HG03378 (cell line): ENCODE measurements around the gene UBA52.

Source experiments
- ATAC-seq: cut with Tn5 transposase; IDR thresholded peaks from one replicate; pipeline ENCODE4 v1.9.1; 2021; ENCODE audit warnings: mild to moderate bottlenecking, moderate library complexity; ENCODE audit not compliant: unreplicated experiment

Gene UBA52

GRCh38 chr19:18607226-18608101 is 35.8 kb downstream of the UBA52 start:
- no peak for ATAC-seq

- no peak for ATAC-seq
Observed at GRCh38 chr19:18608102-18608804, 36.6 kb downstream of the UBA52 start.

GRCh38 chr19:18608805-18609716 is 37.4 kb downstream of the UBA52 start:
- ATAC-seq: no peak

GRCh38 chr19:18609717-18610051 is 38.0 kb downstream of the UBA52 start:
- no peak for ATAC-seq

- ATAC-seq: no peak
Observed at GRCh38 chr19:18610245-18610555, 38.5 kb downstream of the UBA52 start.

GRCh38 chr19:18610556-18611326 is 39.1 kb downstream of the UBA52 start:
- ATAC-seq: no peak

- ATAC-seq: no peak
Observed at GRCh38 chr19:18611327-18612050, 39.8 kb downstream of the UBA52 start.

GRCh38 chr19:18612051-18612771 is 40.6 kb downstream of the UBA52 start:
- ATAC-seq: no peak

- ATAC-seq: no peak
Observed at GRCh38 chr19:18612772-18613588, 41.3 kb downstream of the UBA52 start, which contains the start of gene TMEM59L. TMEM59L (plus strand) TSS chr19:18612870; CDS start chr19:18612959, 89 bp downstream.

- ATAC-seq: no peak
Observed at GRCh38 chr19:18613589-18614234, 42.1 kb downstream of the UBA52 start.

- no peak for ATAC-seq
Observed at GRCh38 chr19:18616023-18616422, 44.4 kb downstream of the UBA52 start.

- no peak for ATAC-seq
Observed at GRCh38 chr19:18617562-18617961, 45.9 kb downstream of the UBA52 start.

- ATAC-seq: no peak
Observed at GRCh38 chr19:18618236-18618635, 46.6 kb downstream of the UBA52 start.

GRCh38 chr19:18620311-18620710 is 48.7 kb downstream of the UBA52 start:
- no peak for ATAC-seq

GRCh38 chr19:18620902-18621301 is 49.2 kb downstream of the UBA52 start:
- ATAC-seq: no peak

GRCh38 chr19:18626906-18627305 is 55.2 kb downstream of the UBA52 start:
- ATAC-seq: no peak
